Amygdala (tissue), 56 donors: ENCODE measurements around the gene NUDT21.
"Not testable (repeated sequence)": the region's sequence is repeated elsewhere in the genome, so short reads cannot be mapped to it uniquely, and the experiment has no call there.

Experiments used
- DNase-seq, 56 donors: peaks; one replicate each; lab custom pipeline; 2025; lab: John Stamatoyannopoulos, UW

NUDT21 gene

GRCh38 chr16:56421313-56421712 is 29.8 kb downstream of the NUDT21 start:
- DNase-seq = no peak

- no peak for DNase-seq
These were observed 30.5 kb downstream of the NUDT21 start for GRCh38 chr16:56420613-56421012.

- no peak for DNase-seq
These were observed 31.2 kb downstream of the NUDT21 start for GRCh38 chr16:56419740-56420548.

GRCh38 chr16:56417138-56417537 is 34.0 kb downstream of the NUDT21 start:
- no peak for DNase-seq

GRCh38 chr16:56415875-56416274 is 35.3 kb downstream of the NUDT21 start:
- no peak for DNase-seq

- DNase-seq = no peak
These were observed 36.8 kb downstream of the NUDT21 start for GRCh38 chr16:56414366-56414765.

GRCh38 chr16:56413381-56413780 is 37.8 kb downstream of the NUDT21 start:
- DNase-seq = no peak

- DNase-seq = no peak
These were observed 39.5 kb downstream of the NUDT21 start for GRCh38 chr16:56411624-56412023.

GRCh38 chr16:56411123-56411522 is 40.0 kb downstream of the NUDT21 start:
- DNase-seq = no peak

GRCh38 chr16:56409195-56409594 is 41.9 kb downstream of the NUDT21 start:
- no peak for DNase-seq

GRCh38 chr16:56408379-56409098 is 42.6 kb downstream of the NUDT21 start:
- no peak for DNase-seq

- no peak for DNase-seq
These were observed 45.0 kb downstream of the NUDT21 start for GRCh38 chr16:56405977-56406672.

GRCh38 chr16:56401482-56401881 is 49.6 kb downstream of the NUDT21 start:
- no peak for DNase-seq

- no peak for DNase-seq
These were observed 50.7 kb downstream of the NUDT21 start for GRCh38 chr16:56400458-56400857.

GRCh38 chr16:56399486-56399885 is 51.6 kb downstream of the NUDT21 start:
- DNase-seq = no peak

GRCh38 chr16:56399047-56399446 is 52.1 kb downstream of the NUDT21 start:
- DNase-seq = no peak

- DNase-seq = not testable (repeated sequence)
These were observed 54.4 kb downstream of the NUDT21 start for GRCh38 chr16:56396724-56397123.

GRCh38 chr16:56389554-56389953 is 61.6 kb downstream of the NUDT21 start:
- no peak for DNase-seq

GRCh38 chr16:56388209-56388608 is 62.9 kb downstream of the NUDT21 start:
- no peak for DNase-seq

- no peak for DNase-seq
These were observed 63.7 kb downstream of the NUDT21 start for GRCh38 chr16:56387396-56387795.

- DNase-seq = no peak
These were observed 66.9 kb downstream of the NUDT21 start for GRCh38 chr16:56384074-56384721.
